ACHN (cell line): ENCODE results near the gene SPAG9.
"Not testable (repeated sequence)": the region's sequence is repeated elsewhere in the genome, so short reads cannot be mapped to it uniquely, and the experiment has no call there.

Experiments
- DNase-seq: peaks from one replicate; pipeline ENCODE4 v3.0.0-alpha.2; 2015
- in situ Hi-C: cut with HindIII; loops from 2 replicates; pipeline ENCODE4 v1.10.0; 2017; ENCODE audit warnings: low sequenced_read_pairs, low pct_ligation_motif_present, low pct_unique_long_range_greater_than_20kb

Gene SPAG9

GRCh38 chr17:50949128-50949988, 171.3 kb downstream of the SPAG9 start:
- no peak for DNase-seq
- in situ Hi-C loops = no loop called here

- DNase-seq = no peak
- in situ Hi-C loops = no loop called here
Observed at GRCh38 chr17:50948711-50949110, 172.0 kb downstream of the SPAG9 start.

- no peak for DNase-seq
Observed at GRCh38 chr17:50947782-50948543, 172.7 kb downstream of the SPAG9 start.

GRCh38 chr17:50946891-50947781, 173.5 kb downstream of the SPAG9 start:
- DNase-seq = no peak
- in situ Hi-C loops = no loop called here

More at GRCh38 chr17:50947782-50948543, 172.7 kb downstream of the SPAG9 start:
- in situ Hi-C loops = no loop called here

GRCh38 chr17:50946223-50946890, 174.3 kb downstream of the SPAG9 start:
- no peak for DNase-seq
- in situ Hi-C loops = no loop called here

- no peak for DNase-seq
- in situ Hi-C loops = no loop called here
Observed at GRCh38 chr17:50945779-50946222, 174.9 kb downstream of the SPAG9 start.

GRCh38 chr17:50944902-50945720, 175.6 kb downstream of the SPAG9 start:
- no peak for DNase-seq
- in situ Hi-C loops = no loop called here

GRCh38 chr17:50944054-50944901, 176.4 kb downstream of the SPAG9 start:
- in situ Hi-C loops = no loop called here
- DNase-seq = no peak

- in situ Hi-C loops = no loop called here
Observed at GRCh38 chr17:50943575-50943933, 177.1 kb downstream of the SPAG9 start.

GRCh38 chr17:50941676-50942048, 179.0 kb downstream of the SPAG9 start:
- DNase-seq, in situ Hi-C loops: not testable (repeated sequence)

More at GRCh38 chr17:50943575-50943933, 177.1 kb downstream of the SPAG9 start:
- no peak for DNase-seq

- in situ Hi-C loops = no loop called here
- no peak for DNase-seq
Observed at GRCh38 chr17:50939795-50940684, 180.6 kb downstream of the SPAG9 start.

GRCh38 chr17:50939542-50939794, 181.2 kb downstream of the SPAG9 start:
- no peak for DNase-seq
- in situ Hi-C loops = no loop called here

GRCh38 chr17:50938821-50939541, 181.7 kb downstream of the SPAG9 start:
- in situ Hi-C loops = no loop called here
- DNase-seq = no peak

- no peak for DNase-seq
- in situ Hi-C loops = no loop called here
Observed at GRCh38 chr17:50935996-50936266, 184.7 kb downstream of the SPAG9 start.

GRCh38 chr17:50935221-50935995, 185.3 kb downstream of the SPAG9 start:
- no peak for DNase-seq
- in situ Hi-C loops = no loop called here
